IPS-18a (cell line): ENCODE results near the gene TMEM235.
"Not testable (repeated sequence)": the region's sequence is repeated elsewhere in the genome, so short reads cannot be mapped to it uniquely, and the experiment has no call there.

Experiments used
- H3K27ac ChIP-seq: one replicate; pipeline ENCODE4 v1.5.1; 2013; ENCODE audit warnings: low read length
- H3K27me3 ChIP-seq: one replicate; pipeline ENCODE4 v1.6.1; 2013; ENCODE audit warnings: mild to moderate bottlenecking, low read length; ENCODE audit not compliant: control insufficient read depth, insufficient read depth
- H3K36me3 ChIP-seq: one replicate; pipeline ENCODE4 v1.6.1; 2013; ENCODE audit warnings: low read depth, low read length; ENCODE audit not compliant: control insufficient read depth
- H3K4me1 ChIP-seq: one replicate; pipeline ENCODE4 v1.6.1; 2013; ENCODE audit warnings: low read depth, low read length; ENCODE audit not compliant: control insufficient read depth
- H3K4me3 ChIP-seq: one replicate; pipeline ENCODE4 v1.5.1; 2013; ENCODE audit warnings: low read length
- H3K9ac ChIP-seq: one replicate; pipeline ENCODE4 v1.6.1; 2013; ENCODE audit warnings: mild to moderate bottlenecking, low read length, moderate library complexity
- H3K9me3 ChIP-seq: one replicate; pipeline ENCODE4 v1.6.1; 2013; ENCODE audit warnings: low read depth, low read length; ENCODE audit not compliant: control insufficient read depth

Gene TMEM235

DNA sequence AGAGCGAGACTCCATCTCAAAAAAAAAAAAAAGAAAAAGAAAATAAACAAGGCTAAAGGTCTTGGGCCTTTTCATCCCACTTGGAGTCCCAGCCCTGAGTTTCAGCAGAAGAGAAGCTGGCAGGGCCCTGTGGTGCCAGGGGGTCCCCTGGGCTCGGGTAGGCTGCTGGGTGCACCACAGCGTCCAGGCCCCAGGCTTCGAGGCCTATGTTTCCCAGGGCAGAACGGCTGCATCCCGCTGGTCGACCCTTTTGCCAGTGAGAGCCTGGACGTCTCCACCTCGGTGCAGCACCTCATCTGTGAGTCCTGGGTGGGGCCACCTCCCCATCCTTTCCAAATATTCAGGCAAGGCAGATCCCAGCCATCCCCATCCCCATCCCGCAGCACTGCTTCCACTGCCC lies 2.2 kb downstream of the TMEM235 start:
- Histone ChIP-seq H3K27me3 (peaks cover 28% of the 10 kb centered on the region), H3K4me1 (no peaks in the 10 kb centered on the region), H3K9ac (no peak overlapping the region)

GRCh38 chr17:78234261-78234865 lies 2.9 kb downstream of the TMEM235 start:
- Histone ChIP-seq H3K36me3 (no peaks in the 10 kb centered on the region), H3K27me3 (peaks cover 28% of the 10 kb centered on the region), H3K9ac (no peak overlapping the region), H3K9me3 (no peaks in the 10 kb centered on the region), H3K4me1 (no peaks in the 10 kb centered on the region), H3K4me3 (no peak overlapping the region), H3K27ac (no peak overlapping the region)

More for the DNA sequence above, 2.2 kb downstream of the TMEM235 start:
- H3K9me3 ChIP-seq: no peaks in the 10 kb centered on the region
- no peak overlapping the region for H3K27ac ChIP-seq
- H3K36me3 ChIP-seq: no peaks in the 10 kb centered on the region
- no peak overlapping the region for H3K4me3 ChIP-seq

DNA sequence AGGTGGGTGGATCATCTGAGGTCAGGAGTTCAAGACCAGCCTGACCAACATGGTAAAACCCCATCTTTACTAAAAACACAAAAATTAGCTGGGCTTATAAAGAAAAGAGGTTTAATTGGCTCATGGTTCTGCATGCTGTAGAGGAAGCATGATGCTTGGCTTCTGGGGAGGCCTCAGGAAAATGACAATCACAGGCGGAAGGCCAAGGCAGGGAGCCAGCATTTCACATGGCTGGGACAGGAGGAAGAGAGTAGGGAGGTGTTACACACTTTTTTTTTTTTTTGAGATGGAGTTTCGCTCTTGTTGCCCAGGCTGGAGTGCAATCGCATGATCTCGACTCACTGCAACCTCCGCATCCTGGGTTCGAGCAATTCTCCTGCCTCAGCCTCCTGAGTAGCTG lies 3.6 kb downstream of the TMEM235 start:
- H3K27ac ChIP-seq, H3K4me3 ChIP-seq, H3K36me3 ChIP-seq, H3K9ac ChIP-seq, H3K4me1 ChIP-seq, H3K9me3 ChIP-seq: not testable (repeated sequence)
- peaks cover 28% of the 10 kb centered on the region for H3K27me3 ChIP-seq

DNA sequence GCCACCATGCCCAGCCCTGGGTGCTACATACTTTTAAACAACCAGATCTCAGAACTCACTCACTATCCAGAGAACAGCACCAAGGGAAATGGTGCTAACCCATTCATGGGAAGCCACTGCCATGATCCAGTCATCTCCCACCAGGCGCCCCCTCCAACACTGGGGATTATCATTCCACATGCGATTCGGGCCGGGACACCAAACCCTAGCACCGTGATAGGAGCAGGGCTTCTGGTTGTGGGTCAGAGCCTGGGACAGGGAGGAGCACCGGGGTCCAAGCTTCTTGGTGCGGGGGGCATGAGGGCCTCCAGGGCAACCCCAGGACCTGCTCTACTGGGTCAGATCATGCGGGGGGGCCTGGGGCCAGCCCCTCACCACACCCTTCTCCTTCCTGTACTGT lies 4.5 kb downstream of the TMEM235 start:
- Histone ChIP-seq H3K4me3 (no peak overlapping the region), H3K27ac (no peak overlapping the region), H3K27me3 (peaks cover 19% of the 10 kb centered on the region), H3K36me3 (no peaks in the 10 kb centered on the region), H3K9ac (no peak overlapping the region), H3K4me1 (no peaks in the 10 kb centered on the region), H3K9me3 (no peaks in the 10 kb centered on the region)

DNA sequence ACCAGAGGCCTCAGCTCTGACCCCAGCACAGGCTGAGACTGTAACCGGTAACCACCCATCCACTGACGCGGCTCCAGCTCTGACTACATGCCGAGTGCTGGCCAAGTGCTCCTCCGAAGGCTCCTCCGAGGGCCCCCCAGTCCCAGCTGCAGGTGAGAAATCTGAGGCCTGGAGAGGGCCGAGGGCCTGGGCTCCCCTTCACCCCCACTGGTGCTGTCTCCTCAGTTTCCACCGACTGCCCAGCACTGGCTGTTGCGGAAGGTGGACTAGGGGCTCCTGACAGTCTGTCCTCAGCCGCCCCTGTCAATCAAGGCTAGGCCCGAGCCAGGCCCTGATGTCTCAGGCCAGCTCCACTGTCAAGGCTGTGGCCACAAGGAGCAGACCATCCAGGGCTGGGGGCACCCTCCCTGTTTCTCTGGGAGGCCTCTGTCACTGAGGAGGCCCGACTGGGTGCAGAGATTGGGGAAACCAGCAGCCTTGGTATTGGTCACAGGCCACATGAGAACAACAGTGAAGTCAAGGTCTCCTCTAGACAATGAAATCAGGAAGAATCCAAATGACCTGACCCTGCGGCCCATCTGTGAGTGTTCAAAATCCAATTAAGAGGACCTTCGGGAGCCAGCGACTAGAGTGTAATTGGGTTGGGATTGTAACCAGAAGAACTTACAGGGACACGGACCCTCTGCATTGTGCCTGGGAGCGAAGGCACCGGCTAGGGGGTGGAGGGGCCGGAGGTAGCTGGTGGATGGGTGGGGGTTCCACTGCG lies 5.1 kb downstream of the TMEM235 start:
- H3K9ac ChIP-seq: no peak overlapping the region

DNA sequence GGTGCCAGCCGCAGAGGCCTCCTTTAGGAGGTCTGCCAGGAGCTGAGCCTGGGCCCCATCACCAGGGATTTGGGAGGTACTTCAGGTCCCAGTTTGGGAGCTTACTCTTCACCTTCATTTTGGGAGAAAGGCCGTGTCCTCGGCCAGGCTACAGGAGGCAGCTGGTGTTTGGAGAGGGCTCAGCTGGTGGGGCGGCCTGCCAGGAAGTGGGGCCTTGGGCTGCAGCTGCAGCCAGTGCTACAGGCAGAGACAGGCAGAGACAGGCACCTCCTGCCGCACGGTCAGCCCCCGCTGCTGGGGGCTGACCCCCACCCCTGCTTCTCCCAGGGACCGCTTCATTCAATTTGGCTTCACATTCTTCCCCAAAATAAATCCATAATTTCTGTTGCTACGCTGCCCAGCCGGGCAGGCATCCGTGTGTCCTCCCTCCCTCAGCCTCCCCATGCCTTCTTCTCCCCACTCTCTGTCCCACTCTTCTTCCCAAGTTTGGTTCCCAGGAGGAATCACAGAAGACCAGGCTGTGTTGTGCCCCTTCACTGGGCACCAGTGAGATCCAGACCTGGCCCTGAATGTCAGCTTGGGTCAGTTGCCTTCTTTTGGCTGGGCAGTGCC lies 6.1 kb downstream of the TMEM235 start:
- H3K9me3 ChIP-seq: no peaks in the 10 kb centered on the region
- H3K4me1 ChIP-seq: no peaks in the 10 kb centered on the region
- peaks cover 6% of the 10 kb centered on the region for H3K27me3 ChIP-seq
- H3K4me3 ChIP-seq: no peak overlapping the region
- no peak overlapping the region for H3K27ac ChIP-seq
- no peaks in the 10 kb centered on the region for H3K36me3 ChIP-seq
- no peak overlapping the region for H3K9ac ChIP-seq

More for the DNA sequence above, 5.1 kb downstream of the TMEM235 start:
- Histone ChIP-seq H3K27me3 (peaks cover 13% of the 10 kb centered on the region), H3K4me1 (no peaks in the 10 kb centered on the region), H3K4me3 (no peak overlapping the region), H3K27ac (no peak overlapping the region), H3K36me3 (no peaks in the 10 kb centered on the region), H3K9me3 (no peaks in the 10 kb centered on the region)

DNA sequence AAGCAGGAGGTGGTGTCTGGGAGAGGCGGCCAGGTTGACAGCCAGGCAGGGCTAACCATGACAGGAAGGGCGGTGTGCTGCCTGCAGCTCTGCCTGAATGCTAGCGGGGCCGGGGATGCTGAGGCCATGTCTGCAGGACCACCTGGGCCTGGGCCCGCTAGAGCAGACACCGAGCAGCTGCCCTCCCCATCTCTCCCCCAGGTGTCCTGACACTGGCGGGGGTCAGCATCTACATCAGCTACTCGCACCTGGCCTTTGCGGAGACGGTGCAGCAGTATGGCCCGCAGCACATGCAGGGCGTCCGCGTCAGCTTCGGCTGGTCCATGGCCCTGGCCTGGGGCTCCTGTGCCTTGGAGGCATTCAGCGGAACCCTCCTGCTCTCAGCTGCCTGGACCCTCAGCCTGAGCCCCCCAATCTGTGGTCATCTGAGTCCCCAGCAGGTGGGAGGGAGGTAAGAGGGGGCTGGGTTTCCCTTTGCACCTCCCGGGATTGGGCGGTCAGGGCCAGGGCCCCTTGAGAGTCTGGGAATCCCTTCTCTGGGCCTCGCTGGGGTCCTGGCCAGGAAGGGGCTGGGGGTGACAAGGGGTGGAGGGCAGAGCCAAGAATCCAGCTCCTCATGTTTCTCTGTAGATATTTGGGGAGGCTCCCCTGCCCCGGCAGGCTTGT lies 7.5 kb downstream of the TMEM235 start:
- Histone ChIP-seq H3K9me3 (no peaks in the 10 kb centered on the region), H3K4me3 (no peak overlapping the region), H3K36me3 (no peaks in the 10 kb centered on the region), H3K4me1 (no peaks in the 10 kb centered on the region), H3K27me3 (no peaks in the 10 kb centered on the region), H3K27ac (no peak overlapping the region), H3K9ac (no peak overlapping the region)

DNA sequence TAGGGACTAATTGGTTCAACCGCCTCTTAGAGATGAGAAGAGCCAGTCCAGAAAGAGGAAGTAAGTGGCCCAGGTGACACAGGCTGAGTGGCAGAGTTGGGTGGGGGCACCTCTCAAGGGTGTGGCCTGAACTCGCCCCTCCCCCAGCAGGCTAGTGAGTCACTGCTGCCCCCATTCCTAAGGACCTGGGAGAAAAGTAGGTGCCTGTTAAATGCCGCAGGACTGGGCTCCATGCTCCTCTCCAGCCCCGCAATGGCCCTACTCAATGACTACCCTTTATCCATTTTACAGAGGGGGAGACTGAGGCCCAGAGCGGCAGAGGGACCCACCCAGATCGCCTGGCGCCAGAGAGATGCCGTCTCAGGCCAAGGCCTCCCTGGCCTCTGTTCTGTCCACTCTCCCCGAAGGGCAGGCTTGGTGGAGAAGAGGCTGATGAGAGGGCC lies 8.1 kb downstream of the TMEM235 start:
- Histone ChIP-seq H3K36me3 (no peaks in the 10 kb centered on the region), H3K9me3 (no peaks in the 10 kb centered on the region), H3K27me3 (no peaks in the 10 kb centered on the region), H3K9ac (no peak overlapping the region), H3K4me1 (no peaks in the 10 kb centered on the region), H3K4me3 (no peak overlapping the region), H3K27ac (no peak overlapping the region)

- Histone ChIP-seq H3K4me3 (no peak overlapping the region), H3K36me3 (no peaks in the 10 kb centered on the region), H3K27me3 (no peaks in the 10 kb centered on the region), H3K4me1 (no peaks in the 10 kb centered on the region), H3K27ac (no peak overlapping the region), H3K9me3 (no peaks in the 10 kb centered on the region), H3K9ac (no peak overlapping the region)
Observed at GRCh38 chr17:78240012-78240655, 8.7 kb downstream of the TMEM235 start.

DNA sequence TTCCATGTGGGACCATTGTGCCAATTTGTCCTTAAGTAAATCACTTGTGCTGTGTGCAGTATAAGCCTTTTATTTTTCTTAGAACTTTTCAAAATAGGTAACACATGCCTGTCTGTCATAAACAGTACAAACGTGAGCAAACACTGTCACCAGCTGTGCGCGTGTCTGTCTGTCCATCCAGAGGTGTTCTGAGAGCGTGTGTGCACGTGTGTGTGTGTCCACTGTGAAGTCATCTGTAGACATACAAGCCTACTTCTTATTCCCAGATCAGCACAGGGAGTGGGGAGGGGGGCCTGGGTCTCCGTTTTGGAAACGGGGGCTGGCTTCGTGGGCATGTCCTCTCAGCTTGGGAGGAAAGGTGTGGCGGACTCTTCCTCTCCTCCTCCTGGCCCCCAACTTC lies 9.4 kb downstream of the TMEM235 start:
- H3K36me3 ChIP-seq: no peaks in the 10 kb centered on the region
- no peak overlapping the region for H3K4me3 ChIP-seq
- no peak overlapping the region for H3K27ac ChIP-seq
- no peaks in the 10 kb centered on the region for H3K4me1 ChIP-seq
- H3K27me3 ChIP-seq: no peaks in the 10 kb centered on the region
- no peaks in the 10 kb centered on the region for H3K9me3 ChIP-seq
- H3K9ac ChIP-seq: no peak overlapping the region
